DND-41 (cell line): Measurements from ENCODE around the gene FBXW8.

Experiments
- ATAC-seq: fragments of 200-7000 bp; cut with Tn5 transposase; 3 replicates; pipeline ENCODE4 v1.9.1; 2021; ENCODE audit warnings: low read depth; ENCODE audit not compliant: insufficient read depth
- DNase-seq: peaks from one replicate; pipeline ENCODE4 v3.0.0-alpha.2; 2020
- H2AFZ ChIP-seq: 2 replicates; pipeline ENCODE4 v1.6.0; 2012; ENCODE audit warnings: low read depth, low read length
- H3K27ac ChIP-seq: 2 replicates; pipeline ENCODE4 v1.5.1; 2012; ENCODE audit warnings: low read length, inconsistent platforms
- H3K27me3 ChIP-seq: fragments of 200-600 bp; sonication (generic); 2 replicates; pipeline ENCODE4 v1.6.0; 2012; ENCODE audit warnings: low read length, mild to moderate bottlenecking, inconsistent platforms; ENCODE audit not compliant: insufficient read depth, poor library complexity
- H3K36me3 ChIP-seq: 2 replicates; pipeline ENCODE4 v1.5.1; 2012; ENCODE audit warnings: low read length, inconsistent platforms; ENCODE audit not compliant: insufficient read depth
- H3K4me1 ChIP-seq: 2 replicates; pipeline ENCODE4 v1.5.1; 2012; ENCODE audit warnings: mild to moderate bottlenecking, low read length; ENCODE audit not compliant: insufficient read depth
- H3K4me2 ChIP-seq: 2 replicates; pipeline ENCODE4 v1.6.0; 2012; ENCODE audit warnings: mild to moderate bottlenecking, moderate library complexity, low read length, inconsistent platforms; ENCODE audit not compliant: insufficient read depth
- H3K4me3 ChIP-seq, 2 experiments: fragments of 200-600 bp in 1 of 2; shearing (Covaris generic) in 1 of 2; 2 replicates each; pipeline ENCODE4 v1.5.1; 2012 to 2016; ENCODE audit warnings: inconsistent platforms in 2 of 2, low read length in 2 of 2, mild to moderate bottlenecking in 2 of 2, low read depth in 1 of 2, moderate library complexity in 1 of 2
- H3K79me2 ChIP-seq: 2 replicates; pipeline ENCODE4 v1.6.0; 2012; ENCODE audit warnings: low read length, inconsistent platforms; ENCODE audit not compliant: insufficient read depth
- H3K9ac ChIP-seq: 2 replicates; pipeline ENCODE4 v1.6.0; 2012; ENCODE audit warnings: low read depth, mild to moderate bottlenecking, inconsistent platforms, low read length, moderate library complexity
- H3K9me3 ChIP-seq: 2 replicates; pipeline ENCODE4 v1.5.1; 2012; ENCODE audit warnings: low read length, moderate library complexity, mild to moderate bottlenecking, inconsistent platforms; ENCODE audit not compliant: insufficient read depth, severe bottlenecking
- H4K20me1 ChIP-seq: 2 replicates; pipeline ENCODE4 v1.6.0; 2012; ENCODE audit warnings: low read length; ENCODE audit not compliant: insufficient read depth
- CTCF ChIP-seq: IDR thresholded peaks from 2 replicates; pipeline ENCODE4 v1.5.1; 2012; ENCODE audit warnings: borderline replicate concordance, low read length, moderate library complexity, mild to moderate bottlenecking; ENCODE audit not compliant: poor library complexity, severe bottlenecking; ENCODE audit errors: extremely low read depth
- EZH2 ChIP-seq: IDR thresholded peaks from 3 replicates; pipeline ENCODE4 v1.6.1; 2012; ENCODE audit warnings: borderline replicate concordance, low read depth, mild to moderate bottlenecking, moderate library complexity, low read length, inconsistent platforms; ENCODE audit not compliant: severe bottlenecking

The FBXW8 gene

GRCh38 chr12:116882742-116883141, 28.0 kb upstream of the FBXW8 start:
- no peak overlapping the region for H3K9ac ChIP-seq
- H3K36me3 ChIP-seq: no peaks in the 10 kb centered on the region
- H3K4me1 ChIP-seq: peaks cover 7% of the 10 kb centered on the region
- H3K27ac ChIP-seq: no peak overlapping the region
- H3K4me2 ChIP-seq: no peak overlapping the region
- TF ChIP-seq CTCF: no peak
- TF ChIP-seq EZH2: no peak
- no peak overlapping the region for H2AFZ ChIP-seq
- ATAC-seq: no peak
- H3K4me3 ChIP-seq: no peak overlapping the region
- DNase-seq: no peak
- H3K9me3 ChIP-seq: no peaks in the 10 kb centered on the region
- peaks cover 6% of the 10 kb centered on the region; the same call in 1 of the 2 replicates for H4K20me1 ChIP-seq
- no peaks in the 10 kb centered on the region for H3K79me2 ChIP-seq
- H3K27me3 ChIP-seq: peaks cover 49% of the 10 kb centered on the region

- Histone ChIP-seq H3K4me3 (no peak overlapping the region), H3K4me1 (peaks cover 7% of the 10 kb centered on the region), H3K9ac (no peak overlapping the region), H3K36me3 (no peaks in the 10 kb centered on the region), H3K9me3 (no peaks in the 10 kb centered on the region), H3K27ac (no peak overlapping the region), H2AFZ (no peak overlapping the region), H4K20me1 (0 out of 2 replicates have a peak, but pooled peaks cover under 1% of the 10 kb centered on the region), H3K79me2 (no peaks in the 10 kb centered on the region), H3K4me2 (no peak overlapping the region), H3K27me3 (peaks cover 30% of the 10 kb centered on the region)
- ATAC-seq (no peak), DNase-seq (no peak)
- TF ChIP-seq EZH2 (no peak), CTCF (no peak)
These were observed 25.9 kb upstream of the FBXW8 start for GRCh38 chr12:116884871-116885270.

DNA sequence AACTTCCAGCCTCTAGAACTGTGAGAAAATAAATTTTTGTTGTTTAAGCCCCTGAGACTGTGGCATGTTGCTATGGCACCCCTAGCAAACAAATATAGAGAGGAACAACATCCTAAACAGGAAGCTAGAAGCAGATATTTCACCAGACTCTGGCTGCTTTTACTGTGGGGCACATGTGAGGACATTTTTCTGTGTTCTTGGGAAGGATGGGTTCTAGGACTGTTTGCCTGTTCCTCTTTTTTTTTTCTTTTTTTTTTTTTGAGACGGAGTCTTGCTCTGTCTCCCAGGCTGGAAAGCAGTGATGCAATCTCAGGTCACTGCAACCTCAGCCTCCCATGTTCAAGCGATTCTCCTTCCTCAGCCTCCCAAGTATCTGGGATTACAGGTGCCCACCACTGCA, 25.3 kb upstream of the FBXW8 start:
- Histone ChIP-seq H3K27me3 (peaks cover 24% of the 10 kb centered on the region), H3K9ac (no peak overlapping the region), H3K9me3 (no peaks in the 10 kb centered on the region), H3K27ac (no peak overlapping the region), H4K20me1 (no peaks in the 10 kb centered on the region), H3K4me2 (no peak overlapping the region), H2AFZ (no peak overlapping the region), H3K4me3 (no peak overlapping the region), H3K4me1 (peaks cover 7% of the 10 kb centered on the region), H3K79me2 (no peaks in the 10 kb centered on the region), H3K36me3 (no peaks in the 10 kb centered on the region)
- DNase-seq (no peak), ATAC-seq (no peak)
- no peak for TF ChIP-seq EZH2

GRCh38 chr12:116887244-116887643, 23.5 kb upstream of the FBXW8 start:
- H4K20me1 ChIP-seq: no peaks in the 10 kb centered on the region
- no peak for TF ChIP-seq CTCF
- no peak for TF ChIP-seq EZH2
- ATAC-seq: no peak
- peaks cover 7% of the 10 kb centered on the region for H3K27me3 ChIP-seq
- H3K9me3 ChIP-seq: no peaks in the 10 kb centered on the region
- H3K4me1 ChIP-seq: no peaks in the 10 kb centered on the region
- no peak overlapping the region for H3K4me2 ChIP-seq
- H3K79me2 ChIP-seq: no peaks in the 10 kb centered on the region
- H3K9ac ChIP-seq: no peak overlapping the region
- no peaks in the 10 kb centered on the region for H3K36me3 ChIP-seq
- no peak overlapping the region for H2AFZ ChIP-seq
- no peak overlapping the region for H3K4me3 ChIP-seq
- no peak for DNase-seq
- no peak overlapping the region for H3K27ac ChIP-seq
